Measurements from ENCODE around the gene HYCC1.
A peak's percentile ranks its signal among the peaks of the same experiment; 100 is the strongest.
"Not testable (repeated sequence)": the region's sequence is repeated elsewhere in the genome, so short reads cannot be mapped to it uniquely, and the experiment has no call there.

Gene HYCC1

GRCh38 chr7:23013715-23014649 lies at the start of gene HYCC1:
Gene HYCC1, minus strand, starts transcription at chr7:23014130. Its CDS starts 23,019 bp downstream, at chr7:22991111.
- peak; percentile 97 for DNase-seq (ENCODE audit: low read depth)
- TF ChIP-seq CTCF (IDR thresholded peaks at IDR 0.05; ENCODE audit: low read depth, low read length, missing control alignments): peak; percentile 75
- peak within 1 kb of the TSS; percentile 98 for H3K4me3 ChIP-seq (ENCODE audit: low read depth, low read length)

- DNase-seq (ENCODE audit: low read depth): no peak
- no peak overlapping the region for H3K4me3 ChIP-seq (ENCODE audit: low read depth, low read length)
- TF ChIP-seq CTCF (IDR thresholded peaks at IDR 0.05; ENCODE audit: low read depth, low read length, missing control alignments): no peak
Observed at GRCh38 chr7:23062452-23062851, 48.5 kb upstream of the HYCC1 start.

- no peak for TF ChIP-seq CTCF (IDR thresholded peaks at IDR 0.05; ENCODE audit: low read depth, low read length, missing control alignments)
- no peak overlapping the region for H3K4me3 ChIP-seq (ENCODE audit: low read depth, low read length)
- DNase-seq (ENCODE audit: low read depth): no peak
Observed at GRCh38 chr7:23061327-23061726, 47.4 kb upstream of the HYCC1 start.

GRCh38 chr7:23058408-23059096 lies 44.6 kb upstream of the HYCC1 start:
- TF ChIP-seq CTCF (IDR thresholded peaks at IDR 0.05; ENCODE audit: low read depth, low read length, missing control alignments): no peak
- no peak overlapping the region for H3K4me3 ChIP-seq (ENCODE audit: low read depth, low read length)
- DNase-seq (ENCODE audit: low read depth): no peak

- peak; percentile 80 for TF ChIP-seq CTCF (IDR thresholded peaks at IDR 0.05; ENCODE audit: low read depth, low read length, missing control alignments)
- H3K4me3 ChIP-seq (ENCODE audit: low read depth, low read length): no peak overlapping the region
- DNase-seq (ENCODE audit: low read depth): peak; percentile 46
Observed at GRCh38 chr7:23055582-23056178, 41.8 kb upstream of the HYCC1 start.

GRCh38 chr7:23051124-23051485 lies 37.2 kb upstream of the HYCC1 start:
- DNase-seq (ENCODE audit: low read depth); H3K4me3 ChIP-seq (ENCODE audit: low read depth, low read length): not testable (repeated sequence)

- DNase-seq (ENCODE audit: low read depth); H3K4me3 ChIP-seq (ENCODE audit: low read depth, low read length): not testable (repeated sequence)
Observed at GRCh38 chr7:23046336-23046735, 32.4 kb upstream of the HYCC1 start.

- not testable (repeated sequence) for DNase-seq (ENCODE audit: low read depth); H3K4me3 ChIP-seq (ENCODE audit: low read depth, low read length)
Observed at GRCh38 chr7:23045086-23045485, 31.2 kb upstream of the HYCC1 start.

All from GM12864 (cell line).